Skin of body (tissue), 2 donors: Measurements from ENCODE around the gene ZNF561. TPM values are rescaled to one million over a fixed set of nuclear protein-coding genes. Genes with fewer than 3 reads are reported as not detected.
"Not testable (repeated sequence)": the region's sequence is repeated elsewhere in the genome, so short reads cannot be mapped to it uniquely, and the experiment has no call there.

Experiments used
- DNase-seq: peaks from one replicate; lab custom pipeline; 2025; lab: John Stamatoyannopoulos, UW
- total RNA-seq: library from RNA; depleted of rRNA; stranded (reverse); fragments of >200 nt; gene quantifications from one replicate; pipeline ENCODE4 v1.2.3, GENCODE V29; 2014

Gene ZNF561
- total RNA-seq, result 40.2 TPM

DNA sequence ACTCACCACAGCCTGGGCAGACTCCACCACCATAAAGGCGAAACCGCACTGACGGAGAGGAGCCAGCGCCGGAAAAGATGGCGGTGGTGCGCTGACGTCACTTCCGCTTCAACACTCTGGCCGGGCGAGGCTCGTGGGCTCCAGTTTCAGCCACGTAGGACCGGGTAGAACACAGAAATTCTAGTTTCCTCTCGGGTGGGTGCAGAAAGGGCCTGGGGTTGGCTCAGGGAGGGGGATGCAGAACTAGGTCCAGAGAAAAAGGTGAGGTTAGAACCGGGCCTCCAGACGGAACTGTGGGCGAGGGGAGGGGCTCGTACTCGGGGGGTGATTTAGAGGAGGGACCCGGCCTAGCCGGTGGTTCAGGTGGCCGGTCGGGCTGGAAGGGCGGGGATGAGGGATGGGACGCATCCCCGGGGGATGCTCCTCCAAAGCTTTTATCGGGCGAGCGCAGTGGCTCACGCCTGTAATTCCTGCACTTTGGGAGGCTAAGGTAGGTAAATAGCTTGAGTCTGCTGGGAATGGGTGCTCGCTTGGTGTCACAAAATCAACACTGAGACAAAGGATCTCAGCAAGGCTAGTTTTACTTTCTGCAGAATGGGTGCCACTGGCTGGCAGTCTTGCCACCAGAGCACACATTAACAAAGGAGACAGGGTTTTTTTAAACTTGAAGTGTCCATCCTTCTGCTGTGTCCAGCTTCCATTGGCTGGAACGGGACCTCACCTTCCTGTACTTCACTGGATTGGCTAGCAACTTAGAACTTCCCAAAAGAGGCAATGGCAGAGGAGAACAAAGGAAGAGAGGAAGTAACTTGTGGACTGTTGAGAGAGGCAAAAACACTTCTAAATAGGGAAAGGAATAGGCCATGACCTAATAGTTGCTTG, at the start of gene ZNF561:
ZNF561 (minus strand) TSS at position 77 of the 882 bp plus-strand sequence. CDS start 1,776 bp downstream, outside the sequence.
- peak; percentile 94 for DNase-seq

DNA sequence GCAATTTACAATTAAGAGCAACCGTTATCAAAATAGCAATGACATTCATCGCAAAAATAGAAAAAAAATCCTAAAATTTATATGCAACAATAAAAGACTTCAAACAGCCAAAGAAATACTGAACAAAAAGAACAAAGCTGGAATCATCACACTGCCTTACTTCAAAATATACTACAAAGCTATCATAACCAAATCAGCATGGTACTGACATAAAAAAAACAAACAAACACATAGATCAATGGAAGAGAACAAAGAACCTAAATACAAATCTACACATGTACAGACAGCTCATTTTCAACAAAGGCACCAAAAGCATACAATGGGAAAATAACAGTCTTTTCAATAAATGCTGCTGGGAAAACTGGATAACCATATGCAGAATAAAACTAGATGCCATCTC, 47.5 kb upstream of the ZNF561 start:
- DNase-seq, result no peak

- no peak for DNase-seq
Observed at GRCh38 chr19:9667898-9668297, 46.9 kb upstream of the ZNF561 start.

- no peak for DNase-seq
Observed at GRCh38 chr19:9658769-9659168, 37.7 kb upstream of the ZNF561 start.

GRCh38 chr19:9653066-9653555, 32.1 kb upstream of the ZNF561 start:
- DNase-seq, result not testable (repeated sequence)

- DNase-seq, result not testable (repeated sequence)
Observed at GRCh38 chr19:9651464-9651863, 30.4 kb upstream of the ZNF561 start.

DNA sequence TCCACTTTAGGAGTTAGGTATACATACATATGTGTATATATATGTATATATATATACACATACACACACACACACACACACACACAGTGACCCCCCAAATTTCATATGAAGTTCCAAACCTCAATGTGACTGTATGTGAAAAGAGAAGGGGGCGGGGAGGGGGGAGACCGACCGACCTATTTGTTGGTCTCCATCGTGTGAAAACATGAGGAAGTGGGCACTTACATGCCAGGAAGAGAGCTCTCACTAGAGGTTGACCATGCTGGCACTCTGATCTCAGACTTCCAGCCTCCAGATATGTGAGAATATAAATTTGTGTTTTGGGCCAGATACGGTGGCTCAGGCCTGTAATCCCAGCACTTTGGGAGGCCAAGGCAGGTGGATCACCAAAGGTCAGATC, 29.3 kb upstream of the ZNF561 start:
- no peak for DNase-seq

DNA sequence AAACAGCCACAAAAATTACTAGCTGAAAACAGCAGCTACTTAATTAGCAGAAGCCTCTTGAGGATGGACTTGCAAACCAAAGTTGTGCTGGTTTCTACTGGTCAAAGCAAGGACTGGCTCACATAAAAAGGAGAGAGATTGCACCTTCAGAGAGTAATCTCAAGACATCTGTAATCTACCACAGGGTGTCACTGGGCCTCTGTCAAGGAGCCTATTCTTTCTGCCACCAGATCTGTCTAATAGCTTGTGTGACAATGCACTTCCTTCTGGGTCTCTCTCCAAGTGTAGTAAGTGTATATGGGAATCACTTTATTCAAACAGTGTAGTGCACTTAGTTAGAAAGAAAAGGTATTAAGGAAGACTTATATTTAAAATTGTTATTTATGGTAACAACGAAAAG, 24.4 kb upstream of the ZNF561 start:
- DNase-seq, result no peak

GRCh38 chr19:9644472-9644871, 23.4 kb upstream of the ZNF561 start:
- no peak for DNase-seq

- no peak for DNase-seq
Observed at GRCh38 chr19:9641810-9642209, 20.8 kb upstream of the ZNF561 start.

- DNase-seq, result no peak
Observed at GRCh38 chr19:9640956-9641355, 19.9 kb upstream of the ZNF561 start.

- DNase-seq, result no peak
Observed at GRCh38 chr19:9636018-9636417, 15.0 kb upstream of the ZNF561 start.

DNA sequence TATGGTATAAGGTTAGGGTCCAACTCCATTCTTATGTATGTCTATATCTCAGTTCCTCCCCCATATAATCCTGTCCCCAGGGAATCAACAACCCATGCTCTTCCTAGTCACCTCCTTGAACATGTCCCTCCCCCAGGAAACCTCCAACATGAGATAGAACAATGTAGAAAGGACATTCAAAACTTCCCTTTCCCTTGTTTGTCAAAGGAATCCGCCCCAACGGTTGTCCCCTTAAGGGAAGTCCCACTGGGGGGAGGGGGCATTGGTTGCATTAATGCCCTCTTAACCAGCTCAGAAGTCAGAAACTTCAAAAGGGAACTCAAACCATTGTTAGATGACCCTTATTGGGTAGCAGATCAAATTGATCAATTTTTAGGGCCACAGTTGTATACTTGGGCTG, 6.8 kb upstream of the ZNF561 start:
- no peak for DNase-seq

DNA sequence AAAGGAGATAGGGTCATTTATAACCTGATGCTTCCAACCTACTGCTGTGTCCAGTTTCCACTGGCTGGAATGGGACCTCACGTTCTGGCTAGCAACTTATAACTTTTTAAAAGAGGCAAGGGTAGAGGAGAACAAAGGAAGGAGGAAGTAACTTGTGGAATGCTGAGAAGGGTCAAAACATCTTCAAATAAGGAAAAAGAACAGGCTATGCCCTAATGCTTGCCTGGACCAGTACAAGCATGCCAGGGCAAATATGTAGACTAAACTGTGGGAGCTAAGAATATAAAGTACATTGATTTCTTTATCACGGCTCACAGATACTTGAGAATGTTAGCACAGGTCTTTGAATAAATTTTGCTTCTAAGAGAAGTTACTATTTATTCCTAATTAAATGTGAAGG, 1.5 kb upstream of the ZNF561 start:
- no peak for DNase-seq

DNA sequence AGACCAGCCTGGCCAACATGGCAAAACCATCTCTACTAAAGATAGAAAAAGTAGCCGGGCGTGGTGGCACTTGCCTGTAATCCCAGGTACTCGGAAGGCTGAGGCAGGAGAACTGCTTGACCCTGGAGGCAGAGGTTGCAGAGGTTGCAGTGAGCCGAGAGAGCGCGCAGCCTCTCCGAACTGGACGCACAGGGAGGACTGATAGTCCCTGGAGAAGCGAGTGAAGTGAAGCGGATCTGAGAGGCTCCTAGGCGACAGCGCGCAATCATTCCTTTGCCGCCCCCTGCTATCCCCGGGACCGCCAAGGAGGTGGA, 233 bp downstream of the ZNF561 start:
- no peak for DNase-seq

DNA sequence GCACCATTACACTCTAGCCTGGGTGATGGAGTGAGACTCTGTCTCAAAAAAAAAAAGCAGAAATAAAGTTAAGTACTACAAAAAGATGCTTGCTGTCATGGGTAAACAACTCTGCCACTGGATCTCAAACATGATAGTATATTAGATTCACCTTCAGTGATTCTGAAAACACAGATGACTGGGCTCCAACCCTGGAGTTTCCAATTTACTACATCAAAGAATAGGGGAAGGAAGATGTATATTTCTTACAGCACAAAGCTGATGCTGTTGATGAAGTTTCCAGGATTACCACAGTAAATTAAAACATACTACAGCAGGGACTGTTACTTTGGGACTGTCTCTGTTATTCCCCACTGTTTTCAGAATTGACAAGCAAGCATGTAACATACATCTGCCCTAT, 5.2 kb downstream of the ZNF561 start:
- no peak for DNase-seq

DNA sequence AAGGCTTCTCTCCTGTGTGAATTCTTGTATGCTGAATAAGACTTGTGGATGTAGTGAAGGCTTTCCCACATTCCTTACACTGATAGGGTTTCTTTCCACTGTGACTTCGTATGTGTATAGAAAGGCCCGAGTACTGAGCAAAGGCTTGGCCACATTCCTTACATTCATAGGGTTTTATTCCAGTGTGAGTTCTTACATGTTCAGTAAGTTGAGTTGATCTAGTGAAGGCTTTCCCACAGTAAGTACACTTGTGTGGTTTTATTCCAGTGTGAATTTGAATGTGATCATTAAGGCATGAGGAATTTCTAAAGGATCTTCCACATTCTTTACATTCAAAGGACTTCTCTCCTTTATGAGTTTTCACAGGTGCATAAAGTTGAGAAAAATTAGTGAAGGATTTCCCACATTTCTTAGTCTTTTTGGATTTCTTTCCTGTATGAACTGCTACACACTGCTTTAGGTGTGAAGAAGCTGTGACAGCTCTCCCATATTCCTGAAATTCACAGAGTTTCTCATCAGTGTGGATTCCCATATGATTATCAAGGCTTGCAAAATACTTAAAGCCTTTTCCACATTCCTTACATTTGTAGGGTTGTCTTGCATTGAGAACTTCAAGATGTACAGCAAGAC, 10.4 kb downstream of the ZNF561 start:
- DNase-seq, result no peak

DNA sequence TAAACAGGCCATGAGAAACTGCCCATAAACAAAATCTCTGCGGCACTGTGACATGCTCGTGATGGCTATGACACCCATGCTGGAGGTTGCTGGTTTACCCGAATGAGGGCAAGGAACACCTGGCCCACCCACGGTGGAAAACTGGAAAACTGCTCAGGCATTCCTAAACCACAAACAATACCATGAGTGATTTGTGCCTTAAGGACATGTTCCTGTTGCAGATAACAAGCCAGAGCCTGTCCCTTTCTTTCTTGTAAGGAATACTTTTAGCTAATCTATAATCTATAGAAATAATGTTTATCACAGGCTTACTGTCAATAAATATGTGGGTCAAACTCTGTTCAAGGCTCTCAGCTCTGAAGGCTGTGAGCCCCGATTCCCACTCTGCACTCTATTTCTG, 12.1 kb downstream of the ZNF561 start:
- DNase-seq, result no peak

DNA sequence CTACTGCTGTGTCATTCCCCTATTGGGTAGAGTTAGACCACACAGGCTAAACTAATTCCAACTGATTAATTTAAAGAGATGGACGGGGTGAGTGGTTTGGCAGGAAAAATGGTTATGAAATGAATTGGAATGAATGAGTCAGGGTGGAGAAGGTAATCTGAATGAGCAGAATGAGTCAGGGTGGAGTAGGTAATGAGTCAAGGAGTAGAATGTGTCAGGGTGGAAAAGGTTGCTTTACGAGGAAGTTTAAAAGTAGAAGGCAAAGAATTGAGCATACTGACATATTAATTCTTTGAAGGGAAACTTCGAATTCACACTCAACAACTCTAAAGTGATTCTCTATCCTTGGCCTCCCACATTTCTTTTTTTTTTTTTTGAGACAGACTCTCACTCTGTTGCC, 24.0 kb downstream of the ZNF561 start:
- no peak for DNase-seq

DNA sequence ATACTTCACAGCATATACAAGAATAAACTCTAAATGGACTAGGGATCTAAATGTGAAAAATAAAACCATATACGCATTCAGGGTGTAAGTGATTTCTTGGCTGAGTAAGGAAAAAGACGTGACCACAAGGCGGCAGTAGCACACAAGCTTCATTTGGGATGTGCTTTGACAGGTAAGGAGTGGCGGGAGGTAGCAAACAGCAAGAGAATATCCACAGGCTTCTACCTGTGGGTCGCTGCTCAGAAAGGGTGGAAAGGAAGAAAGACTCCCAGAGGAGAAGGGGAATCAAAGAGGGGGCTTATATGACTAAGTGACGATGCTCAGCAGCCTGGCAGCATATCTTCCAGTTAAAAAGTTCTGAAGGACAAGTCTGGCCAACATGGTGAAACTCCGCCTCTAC, 34.3 kb downstream of the ZNF561 start:
- DNase-seq, result peak; percentile 22

GRCh38 chr19:9584073-9584833, 36.8 kb downstream of the ZNF561 start, which contains the start of gene ZNF121:
TSS of gene ZNF121 (minus strand) at chr19:9584504. CDS start at chr19:9568097, 16,407 bp downstream.
- DNase-seq, result peak; percentile 79
